LNCaP clone FGC (cell line): ENCODE data around the gene WDFY2.

Source experiments
- DNase-seq: peaks from one replicate; pipeline ENCODE4 v3.0.0-alpha.2; 2011; ENCODE audit warnings: low read depth
- H3K4me3 ChIP-seq: 2 replicates; pipeline ENCODE4 v1.5.1; 2011; ENCODE audit warnings: mild to moderate bottlenecking, low read depth, low read length, control low read depth
- TF ChIP-seq, protein P1 (sequence below): IDR thresholded peaks from 2 replicates; pipeline ENCODE4 v1.5.1; 2012; ENCODE audit warnings: mild to moderate bottlenecking; ENCODE audit not compliant: control insufficient read depth, insufficient read depth; ENCODE audit errors: extremely low read depth

WDFY2 gene

DNA sequence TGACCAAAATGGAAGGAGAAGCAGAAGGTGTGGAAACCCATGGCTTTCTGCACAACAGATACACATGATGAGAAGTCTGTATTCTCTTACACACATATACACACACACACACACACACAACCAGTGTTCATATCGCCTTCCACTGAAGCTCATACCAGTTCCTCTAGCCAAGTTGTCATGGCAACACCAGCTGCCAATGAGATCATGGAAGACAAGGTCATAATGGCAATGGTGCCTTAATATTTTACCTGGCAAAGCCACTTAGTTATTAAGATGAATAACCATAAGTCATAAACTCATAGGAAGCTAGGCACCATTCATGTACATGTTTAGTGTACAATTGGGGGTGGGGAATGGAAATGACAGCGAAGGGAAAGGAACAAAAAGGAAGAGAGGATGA is 222.3 kb downstream of the WDFY2 start:
- DNase-seq: no peak
- TF ChIP-seq, protein P1, sequence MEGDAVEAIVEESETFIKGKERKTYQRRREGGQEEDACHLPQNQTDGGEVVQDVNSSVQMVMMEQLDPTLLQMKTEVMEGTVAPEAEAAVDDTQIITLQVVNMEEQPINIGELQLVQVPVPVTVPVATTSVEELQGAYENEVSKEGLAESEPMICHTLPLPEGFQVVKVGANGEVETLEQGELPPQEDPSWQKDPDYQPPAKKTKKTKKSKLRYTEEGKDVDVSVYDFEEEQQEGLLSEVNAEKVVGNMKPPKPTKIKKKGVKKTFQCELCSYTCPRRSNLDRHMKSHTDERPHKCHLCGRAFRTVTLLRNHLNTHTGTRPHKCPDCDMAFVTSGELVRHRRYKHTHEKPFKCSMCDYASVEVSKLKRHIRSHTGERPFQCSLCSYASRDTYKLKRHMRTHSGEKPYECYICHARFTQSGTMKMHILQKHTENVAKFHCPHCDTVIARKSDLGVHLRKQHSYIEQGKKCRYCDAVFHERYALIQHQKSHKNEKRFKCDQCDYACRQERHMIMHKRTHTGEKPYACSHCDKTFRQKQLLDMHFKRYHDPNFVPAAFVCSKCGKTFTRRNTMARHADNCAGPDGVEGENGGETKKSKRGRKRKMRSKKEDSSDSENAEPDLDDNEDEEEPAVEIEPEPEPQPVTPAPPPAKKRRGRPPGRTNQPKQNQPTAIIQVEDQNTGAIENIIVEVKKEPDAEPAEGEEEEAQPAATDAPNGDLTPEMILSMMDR: no peak

DNA sequence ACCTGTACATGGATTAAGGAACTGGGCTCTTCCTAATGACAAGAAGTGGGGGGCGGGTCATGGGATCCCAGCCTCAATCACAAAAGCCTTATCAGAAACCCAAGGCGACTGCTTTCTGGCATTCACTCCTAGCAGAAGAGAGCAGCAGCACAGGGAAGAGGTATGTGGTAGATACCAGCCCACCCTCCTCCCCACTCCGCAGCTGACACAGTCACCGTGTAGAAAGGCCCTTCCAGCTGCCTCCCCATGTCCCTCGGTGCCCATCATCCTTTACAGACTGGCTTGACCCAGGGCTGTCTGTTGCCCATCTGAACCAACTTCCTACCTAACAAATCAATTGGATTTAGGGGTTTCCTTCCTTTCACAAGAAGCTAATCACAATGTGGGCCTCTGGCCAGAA is 222.8 kb downstream of the WDFY2 start:
- no peak overlapping the region for H3K4me3 ChIP-seq
- TF ChIP-seq, protein P1: no peak
- DNase-seq: no peak

More for the DNA sequence above, 222.3 kb downstream of the WDFY2 start:
- H3K4me3 ChIP-seq: no peak overlapping the region

DNA sequence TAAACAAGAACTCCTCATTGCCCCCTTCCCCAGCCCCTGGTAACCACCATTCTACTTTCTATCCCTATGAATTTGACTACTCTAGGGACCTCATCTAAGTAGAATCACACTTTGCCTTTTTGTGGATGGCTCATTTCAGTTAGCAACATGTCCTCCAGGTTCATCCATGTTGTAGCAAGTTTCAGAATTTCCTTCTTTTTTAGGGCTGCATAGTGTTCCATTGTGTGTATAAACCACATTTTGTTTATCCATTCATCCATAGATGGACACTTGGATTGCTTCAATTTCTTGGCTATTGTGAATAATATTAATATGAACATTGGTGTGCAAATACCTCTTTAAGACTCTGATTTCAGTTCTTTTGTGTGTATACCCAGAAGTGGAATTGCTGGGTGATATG is 224.5 kb downstream of the WDFY2 start:
- TF ChIP-seq, protein P1: no peak
- H3K4me3 ChIP-seq: no peak overlapping the region
- no peak for DNase-seq

DNA sequence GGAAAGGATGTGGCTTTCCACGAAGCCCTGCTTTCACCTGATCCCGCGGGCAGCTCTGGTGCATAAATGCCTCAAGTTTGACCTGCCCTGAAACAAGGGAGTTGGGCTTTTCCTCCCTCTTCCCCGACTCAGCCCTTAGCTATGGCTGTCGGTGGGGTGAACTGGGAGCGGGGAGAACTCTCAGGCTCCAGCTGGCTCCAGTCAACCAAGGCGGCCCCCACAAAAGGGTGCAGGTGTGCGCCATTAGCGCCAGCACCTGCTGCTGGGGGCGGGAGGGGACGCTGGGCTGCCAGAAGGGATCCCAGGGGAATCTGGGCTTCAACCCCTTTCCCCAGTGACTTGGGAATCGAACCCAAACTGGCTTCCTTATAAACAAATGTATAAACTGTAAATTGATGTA is 226.8 kb downstream of the WDFY2 start:
- TF ChIP-seq, protein P1: no peak
- no peak for DNase-seq
- H3K4me3 ChIP-seq: no peak overlapping the region

DNA sequence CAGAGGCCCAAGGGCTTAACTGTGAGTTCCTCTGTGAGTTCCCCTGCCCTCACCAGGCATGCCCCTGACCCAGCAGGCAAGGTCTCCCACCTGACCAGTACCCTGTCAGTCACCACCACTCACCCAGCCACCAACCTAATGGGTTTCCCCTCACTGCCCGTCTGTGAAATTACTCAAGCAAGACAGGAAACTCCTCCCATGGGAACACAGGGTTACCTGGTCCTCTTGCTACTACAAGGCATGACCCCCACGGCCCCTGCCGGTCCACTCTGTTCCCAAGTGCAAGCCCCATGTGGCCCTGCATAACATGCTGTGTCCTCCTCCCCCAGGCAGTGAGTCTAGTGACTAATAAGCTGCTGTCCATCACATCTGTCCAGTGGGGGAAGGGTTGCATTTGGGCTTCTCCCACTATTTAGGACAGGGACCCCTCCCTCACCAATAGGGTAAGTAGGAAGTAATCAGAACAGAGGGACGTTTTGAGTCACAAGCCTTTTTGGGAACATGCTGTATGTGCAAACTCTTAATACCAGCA is 227.7 kb downstream of the WDFY2 start:
- TF ChIP-seq, protein P1: no peak
- no peak for DNase-seq
- no peak overlapping the region for H3K4me3 ChIP-seq

DNA sequence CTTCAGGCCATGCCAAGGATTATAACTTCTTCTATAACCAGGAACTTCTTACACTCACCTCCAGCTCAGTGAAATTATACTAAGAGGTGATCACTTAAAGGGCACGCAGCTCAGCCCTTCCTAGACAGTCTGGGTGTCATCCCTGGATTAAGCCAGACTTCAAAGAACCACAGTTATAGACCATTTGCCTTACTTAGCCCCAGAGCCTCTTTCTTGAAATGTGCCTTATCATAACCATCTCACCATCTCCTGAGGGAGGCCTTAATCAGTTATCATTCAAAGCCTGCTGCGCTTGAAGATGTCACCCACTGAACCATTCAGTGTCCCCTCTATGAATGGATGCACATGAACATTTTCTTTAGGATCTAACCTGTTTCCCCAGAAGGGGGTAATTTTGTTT is 229.8 kb downstream of the WDFY2 start:
- TF ChIP-seq, protein P1: no peak
- no peak for DNase-seq
- H3K4me3 ChIP-seq: no peak overlapping the region
